ENCODE results near the gene BRMS1L.

BRMS1L gene

DNA sequence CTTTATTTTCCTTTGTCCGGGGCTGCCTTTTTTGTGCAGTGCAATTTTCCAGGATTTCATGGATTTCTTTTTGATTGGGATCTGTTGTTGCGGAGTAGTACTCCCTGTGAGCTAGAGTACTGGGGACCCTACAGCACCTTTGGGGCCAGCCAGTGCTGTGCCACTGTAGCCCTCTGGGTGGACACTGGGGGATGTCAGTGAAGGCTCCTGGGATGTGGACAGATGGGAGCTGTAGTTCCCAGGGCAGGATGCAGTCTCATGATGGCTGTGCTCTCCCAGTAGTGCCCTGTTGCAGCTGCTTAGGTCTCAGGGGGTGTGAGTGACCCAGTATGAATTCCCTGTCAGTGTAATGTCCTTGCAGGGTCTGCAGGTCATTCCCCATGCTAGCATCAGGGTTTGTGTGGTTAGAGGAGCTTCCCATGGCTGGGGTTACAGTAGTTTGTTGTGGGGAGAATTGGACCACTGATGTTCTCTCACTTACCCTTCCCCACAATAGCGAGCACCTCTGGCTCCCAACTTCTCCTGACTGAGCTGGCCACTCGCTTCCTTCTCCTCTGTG lies 72.2 kb downstream of the BRMS1L start:
- DNase-seq, result peak in 38 of 42 donors; percentile 11 to 73 (median 44)
- intact Hi-C loops (cut with DNase I), result loop anchor here (10.0 kb wide), 1 partner anchor 177 kb away; no protein-coding TSS in a partner anchor

DNA sequence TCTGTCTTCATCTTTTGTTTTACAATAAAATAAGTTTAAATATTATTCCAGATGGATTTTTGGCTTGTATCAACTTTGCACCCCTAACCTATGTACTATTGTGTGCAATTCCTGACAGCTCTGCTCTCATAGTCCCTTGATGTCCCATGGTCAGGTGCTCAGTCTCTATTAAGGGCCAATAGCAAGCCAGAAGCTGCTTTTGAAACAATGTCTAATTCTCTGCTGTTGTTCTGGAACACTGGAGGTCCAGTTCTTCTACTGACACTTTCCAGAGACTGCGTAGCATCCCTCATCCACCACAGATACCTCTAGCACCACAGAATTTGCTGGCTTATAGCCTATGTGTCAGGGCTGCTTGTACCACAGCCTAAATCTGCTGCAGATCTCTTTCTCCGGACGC lies 74.6 kb downstream of the BRMS1L start:
- no peak for DNase-seq
- intact Hi-C loops (cut with DNase I), result no loop called here

DNA sequence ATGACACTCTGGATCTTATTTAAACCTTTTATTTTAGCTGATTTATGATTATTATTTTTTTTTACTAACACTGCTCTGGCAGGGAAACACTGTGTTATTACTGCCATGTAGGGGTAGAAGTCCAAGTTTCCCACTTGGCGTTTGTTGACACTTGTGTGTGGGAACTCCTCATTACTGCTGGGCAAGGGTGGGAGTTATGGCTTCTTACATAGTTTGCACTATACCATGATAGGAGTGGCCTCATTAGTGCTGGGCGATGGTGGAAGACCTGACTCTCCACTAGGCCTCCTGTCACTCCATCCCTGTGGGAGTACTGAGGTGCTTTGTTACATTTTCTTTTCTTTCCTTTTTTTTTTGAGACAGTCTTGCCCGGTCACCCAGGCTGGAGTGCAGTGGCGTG lies 83.5 kb downstream of the BRMS1L start:
- intact Hi-C loops (cut with DNase I), result no loop called here
- no peak for DNase-seq

DNA sequence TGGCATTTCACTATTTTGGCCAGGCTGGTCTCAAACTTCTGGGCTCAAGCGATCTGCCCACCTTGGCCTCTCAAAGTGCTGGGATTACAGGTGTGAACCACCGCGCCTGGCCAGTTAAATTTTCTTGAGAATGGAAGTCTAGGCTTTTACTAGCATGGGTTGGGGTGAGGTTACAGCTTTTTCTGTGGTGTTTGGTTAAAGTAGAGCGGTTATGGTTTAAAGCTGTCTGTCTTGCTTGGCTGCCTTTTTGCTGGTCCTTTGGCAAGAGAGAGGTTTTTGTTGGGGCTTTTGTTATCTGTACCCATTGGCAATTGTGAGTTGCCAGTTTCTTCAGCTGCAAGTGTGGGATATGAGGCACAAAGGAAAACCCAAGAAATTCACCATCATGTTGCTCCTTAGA lies 84.1 kb downstream of the BRMS1L start:
- no peak for DNase-seq
- intact Hi-C loops (cut with DNase I), result no loop called here

DNA sequence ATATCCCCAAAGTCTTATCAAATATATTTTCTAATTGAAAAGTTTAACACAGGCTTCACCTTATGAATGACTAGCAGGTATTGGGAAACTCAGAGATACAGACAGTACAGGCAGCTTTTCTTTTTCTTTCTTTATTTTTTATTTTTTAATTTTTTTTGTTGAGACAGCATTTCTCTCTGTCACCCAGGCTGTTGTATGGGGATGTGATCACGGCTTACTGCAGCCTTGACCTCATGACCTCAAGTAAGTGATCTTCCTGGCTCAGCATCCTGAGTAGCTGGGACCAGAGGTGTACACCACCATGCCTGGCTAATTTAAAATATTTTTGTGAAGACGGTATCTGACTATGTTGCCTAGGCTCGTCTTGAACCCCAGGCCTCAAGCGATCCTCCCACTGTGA lies 85.0 kb downstream of the BRMS1L start:
- intact Hi-C loops (cut with DNase I), result no loop called here
- no peak for DNase-seq

DNA sequence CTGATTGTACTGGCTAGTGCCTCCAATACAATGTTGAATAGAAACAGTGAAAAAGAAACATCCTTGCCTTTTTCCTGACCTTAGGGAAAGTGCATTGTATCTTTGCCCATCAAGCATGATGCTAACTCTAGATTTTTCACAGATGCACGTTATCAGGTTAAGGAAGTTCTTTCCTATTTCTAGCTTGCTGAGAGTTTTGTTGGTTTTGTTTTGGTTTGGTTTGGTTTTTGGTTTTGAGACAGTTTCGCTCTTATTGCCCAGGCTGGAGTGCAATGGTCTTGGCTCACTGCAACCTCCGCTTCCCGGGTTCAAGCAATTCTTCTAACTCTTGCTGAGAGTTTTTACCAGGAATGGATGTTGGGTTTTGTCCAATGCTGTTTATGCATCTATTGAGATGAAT lies 89.0 kb downstream of the BRMS1L start:
- no peak for DNase-seq
- intact Hi-C loops (cut with DNase I), result no loop called here

DNA sequence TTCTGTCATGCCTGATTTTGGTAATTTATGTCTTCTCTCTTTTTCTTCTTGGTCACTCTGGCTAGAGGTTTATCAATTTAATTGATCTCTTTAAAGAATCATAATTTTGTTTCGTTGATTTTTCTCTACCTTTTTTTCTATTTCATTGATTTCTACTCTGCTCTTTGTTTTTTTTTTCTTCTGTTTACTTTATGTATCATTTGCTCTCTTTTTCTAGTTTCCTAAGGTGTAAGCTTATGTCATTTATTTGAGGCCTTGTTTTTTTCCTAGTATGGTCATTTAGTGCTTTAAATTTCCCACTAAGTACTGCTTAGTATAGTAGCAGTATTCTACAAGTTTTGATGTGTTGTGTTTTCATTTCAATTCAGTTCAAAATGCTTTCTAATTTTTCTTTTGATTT lies 89.6 kb downstream of the BRMS1L start:
- intact Hi-C loops (cut with DNase I), result no loop called here
- no peak for DNase-seq

Measured in head of caudate nucleus (tissue), 42 donors.